GM12891 (cell line): ENCODE measurements around the gene ICA1.

Experiments used
- POLR2A ChIP-seq: IDR thresholded peaks from 2 replicates; pipeline ENCODE4 v1.6.1; 2011; ENCODE audit warnings: low read depth, low read length, control low read depth
- POLR2AphosphoS5 ChIP-seq: IDR thresholded peaks from 2 replicates; pipeline ENCODE4 v1.6.1; 2011; ENCODE audit warnings: low read depth, low read length, control low read depth
- POU2F2 ChIP-seq: IDR thresholded peaks from 2 replicates; pipeline ENCODE4 v1.6.1; 2011; ENCODE audit warnings: low read depth, mild to moderate bottlenecking, control low read depth, low read length, moderate library complexity
- SPI1 ChIP-seq: IDR thresholded peaks from 2 replicates; pipeline ENCODE4 v1.6.1; 2011; ENCODE audit warnings: low read depth, low read length, control low read depth
- TAF1 ChIP-seq: IDR thresholded peaks from 2 replicates; pipeline ENCODE4 v1.6.1; 2011; ENCODE audit warnings: low read depth, low read length, control low read depth

DNA sequence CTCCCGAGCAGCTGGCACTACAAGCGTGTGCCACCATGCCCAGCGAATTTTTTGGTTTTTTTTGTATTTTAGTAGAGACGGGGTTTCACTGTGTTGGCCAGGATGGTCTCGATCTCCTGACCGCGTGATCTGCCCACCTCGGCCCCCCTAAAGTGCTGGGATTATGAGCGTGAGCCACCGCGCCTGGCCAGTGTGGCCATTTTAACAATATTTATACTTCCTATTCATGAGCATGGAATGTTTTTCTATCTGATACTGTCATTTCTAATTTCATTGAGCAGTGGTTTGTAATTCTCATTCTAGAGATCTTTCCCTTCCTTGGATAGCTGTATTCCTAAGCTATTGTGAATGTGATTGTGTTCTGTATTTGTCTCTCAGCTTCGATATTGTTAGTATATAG, 197.1 kb downstream of the ICA1 start:
- no peak for TF ChIP-seq POLR2A
- no peak for TF ChIP-seq POU2F2
- TF ChIP-seq POLR2AphosphoS5, result no peak
- TF ChIP-seq SPI1, result no peak
- no peak for TF ChIP-seq TAF1
